PFSK-1 (cell line): ENCODE data around the gene TMEM61.

Source experiments
- FOXP2 ChIP-seq: optimal IDR thresholded peaks from 2 replicates; pipeline ENCODE3; 2011; ENCODE audit warnings: borderline replicate concordance, control low read depth, inconsistent platforms; ENCODE audit not compliant: insufficient read depth; ENCODE audit errors: extremely low read length, extremely low read depth
- POLR2AphosphoS5 ChIP-seq: IDR thresholded peaks from 2 replicates; pipeline ENCODE4 v1.6.1; 2012; ENCODE audit warnings: low read depth, mild to moderate bottlenecking, control low read depth, low read length, moderate library complexity
- REST ChIP-seq, 2 experiments: IDR thresholded peaks; 2 replicates each; pipeline versions ENCODE4 v1.6.1 to v1.8.0; 2011 to 2012; ENCODE audit warnings: low read depth in 2 of 2, low read length in 2 of 2, control low read depth in 1 of 2, inconsistent platforms in 1 of 2, mild to moderate bottlenecking in 1 of 2, moderate library complexity in 1 of 2; ENCODE audit not compliant: insufficient read depth in 1 of 2
- SIN3A ChIP-seq: IDR thresholded peaks from 2 replicates; pipeline ENCODE4 v1.6.1; 2012; ENCODE audit warnings: mild to moderate bottlenecking, low read length, moderate library complexity, borderline replicate concordance; ENCODE audit not compliant: insufficient read depth
- TAF1 ChIP-seq: IDR thresholded peaks from 2 replicates; pipeline ENCODE4 v1.6.1; 2012; ENCODE audit warnings: low read length, control low read depth, borderline replicate concordance; ENCODE audit not compliant: insufficient read depth

DNA sequence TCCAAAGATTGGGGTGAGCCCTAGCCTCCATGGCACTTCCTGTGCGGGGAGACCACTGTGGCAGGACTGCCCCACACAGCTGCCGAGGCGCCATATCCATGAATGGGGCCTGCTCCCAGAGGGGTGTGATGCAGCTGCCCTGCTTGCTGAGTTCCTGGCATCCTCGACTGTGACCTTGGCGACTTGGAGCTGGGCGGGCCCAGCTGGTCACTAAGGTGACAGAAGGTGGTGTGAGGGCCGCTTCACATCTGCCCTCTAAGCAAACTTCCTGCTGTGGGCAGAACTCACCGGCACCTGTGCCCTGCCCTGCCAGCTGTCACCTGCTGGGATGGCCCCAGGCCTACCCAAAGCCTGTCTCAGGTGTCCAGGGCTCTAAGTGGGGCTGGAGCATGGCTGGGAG lies 9.0 kb downstream of the TMEM61 start:
- TF ChIP-seq POLR2AphosphoS5 (no peak), REST (IDR thresholded peaks at IDR 0.05; ENCODE audit: insufficient read depth in 1 of 2, low read depth in 2 of 2, low read length in 2 of 2) (no peak), SIN3A (no peak), TAF1 (no peak), FOXP2 (no peak)
